ENCODE results near the gene NELFCD. TPM values are rescaled to one million over a fixed set of nuclear protein-coding genes. Genes with fewer than 3 reads are reported as not detected.

Gene NELFCD
- polyA plus RNA-seq, 1 donor (not counting 4 experiments of a cell fraction or from before 2014, with no cell fraction given): 68.5 TPM

DNA sequence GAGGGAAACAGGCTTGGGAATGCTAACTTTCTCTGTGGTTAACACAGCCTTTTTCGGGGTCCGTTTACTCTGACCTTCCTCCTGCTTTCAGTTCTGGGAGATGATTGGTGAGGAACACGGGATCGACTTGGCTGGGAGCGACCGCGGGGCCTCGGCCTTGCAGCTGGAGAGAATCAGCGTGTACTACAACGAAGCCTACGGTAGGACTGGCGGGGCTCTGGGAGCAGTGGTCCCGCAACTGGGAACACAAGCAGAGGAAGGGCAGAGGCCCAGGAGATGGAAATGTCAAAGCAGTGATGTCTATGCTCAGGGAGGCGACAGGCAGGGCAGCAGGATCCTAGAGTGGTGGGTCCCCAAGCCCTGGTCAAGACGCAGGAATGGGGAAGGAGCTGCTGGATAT is 41.7 kb downstream of the NELFCD start:
- Histone ChIP-seq H3K79me2 (ENCODE audit: control insufficient read depth, insufficient read depth, low read length) (peaks cover 29% of the 10 kb centered on the region), H3K4me2 (ENCODE audit: control insufficient read depth, extremely low read depth, insufficient read depth, low read depth, low read length) (no peak overlapping the region), H3K4me3 (ENCODE audit: control insufficient read depth in 2 of 3, extremely low read depth in 1 of 3, insufficient read depth in 2 of 3, low read depth in 1 of 3, low read length in 3 of 3) (no peak overlapping the region), H4K20me1 (ENCODE audit: control insufficient read depth, extremely low read depth, insufficient read depth, low read length) (no peaks in the 10 kb centered on the region), H2AFZ (ENCODE audit: control insufficient read depth, low read length) (no peak overlapping the region), H3K27ac (ENCODE audit: control insufficient read depth, insufficient read depth, low read length) (no peak overlapping the region), H3K36me3 (ENCODE audit: control insufficient read depth in 2 of 2, extremely low read depth in 1 of 2, insufficient read depth in 2 of 2, low read length in 2 of 2) (peaks cover 21 to 34% of the 10 kb centered on the region in 2 experiments), H3K9me1 (ENCODE audit: control insufficient read depth, extremely low read depth, insufficient read depth, low read length) (no peaks in the 10 kb centered on the region), H3K9ac (ENCODE audit: control insufficient read depth, extremely low read depth, insufficient read depth, low read length) (no peak overlapping the region), H3K4me1 (ENCODE audit: control insufficient read depth, extremely low read depth, insufficient read depth, low read length) (peaks cover 12% of the 10 kb centered on the region), H3K9me3 (ENCODE audit: control insufficient read depth, low read depth, low read length) (no peaks in the 10 kb centered on the region), H3K27me3 (ENCODE audit: control insufficient read depth, extremely low read depth, insufficient read depth, low read length) (no peaks in the 10 kb centered on the region)
- DNase-seq (ENCODE audit: low read depth, low spot score) (no peak), FAIRE-seq (no peak)
- TF ChIP-seq, protein P1, sequence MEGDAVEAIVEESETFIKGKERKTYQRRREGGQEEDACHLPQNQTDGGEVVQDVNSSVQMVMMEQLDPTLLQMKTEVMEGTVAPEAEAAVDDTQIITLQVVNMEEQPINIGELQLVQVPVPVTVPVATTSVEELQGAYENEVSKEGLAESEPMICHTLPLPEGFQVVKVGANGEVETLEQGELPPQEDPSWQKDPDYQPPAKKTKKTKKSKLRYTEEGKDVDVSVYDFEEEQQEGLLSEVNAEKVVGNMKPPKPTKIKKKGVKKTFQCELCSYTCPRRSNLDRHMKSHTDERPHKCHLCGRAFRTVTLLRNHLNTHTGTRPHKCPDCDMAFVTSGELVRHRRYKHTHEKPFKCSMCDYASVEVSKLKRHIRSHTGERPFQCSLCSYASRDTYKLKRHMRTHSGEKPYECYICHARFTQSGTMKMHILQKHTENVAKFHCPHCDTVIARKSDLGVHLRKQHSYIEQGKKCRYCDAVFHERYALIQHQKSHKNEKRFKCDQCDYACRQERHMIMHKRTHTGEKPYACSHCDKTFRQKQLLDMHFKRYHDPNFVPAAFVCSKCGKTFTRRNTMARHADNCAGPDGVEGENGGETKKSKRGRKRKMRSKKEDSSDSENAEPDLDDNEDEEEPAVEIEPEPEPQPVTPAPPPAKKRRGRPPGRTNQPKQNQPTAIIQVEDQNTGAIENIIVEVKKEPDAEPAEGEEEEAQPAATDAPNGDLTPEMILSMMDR (optimal IDR thresholded peaks at IDR 0.05 in 1 of 3, IDR thresholded peaks at IDR 0.05 in 1 of 3, conservative IDR thresholded peaks at IDR 0.05 in 1 of 3; ENCODE audit: extremely low read depth in 1 of 3, insufficient read depth in 2 of 3, low read length in 3 of 3): no peak
- TF ChIP-seq EZH2 (IDR thresholded peaks at IDR 0.05; ENCODE audit: low read length): no peak
- dilution Hi-C loops (cut with MboI; ENCODE audit: extremely low pct_ligation_motif_present, low sequenced_read_pairs): no loop called here

DNA sequence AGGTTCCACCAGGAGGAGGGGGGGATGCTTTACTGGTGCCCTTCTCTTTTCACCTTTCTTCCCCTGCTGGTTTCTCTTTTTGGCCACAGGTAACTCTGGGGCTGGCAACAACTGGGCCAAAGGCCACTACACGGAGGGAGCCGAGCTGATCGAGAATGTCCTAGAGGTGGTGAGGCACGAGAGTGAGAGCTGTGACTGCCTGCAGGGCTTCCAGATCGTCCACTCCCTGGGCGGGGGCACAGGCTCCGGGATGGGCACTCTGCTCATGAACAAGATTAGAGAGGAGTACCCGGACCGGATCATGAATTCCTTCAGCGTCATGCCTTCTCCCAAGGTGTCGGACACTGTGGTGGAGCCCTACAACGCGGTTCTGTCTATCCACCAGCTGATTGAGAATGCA is 42.6 kb downstream of the NELFCD start:
- FAIRE-seq: no peak
- peaks cover 21 to 34% of the 10 kb centered on the region in 2 experiments for H3K36me3 ChIP-seq (ENCODE audit: control insufficient read depth in 2 of 2, extremely low read depth in 1 of 2, insufficient read depth in 2 of 2, low read length in 2 of 2)

More for the DNA sequence above, 42.6 kb downstream of the NELFCD start:
- H3K9ac ChIP-seq (ENCODE audit: control insufficient read depth, extremely low read depth, insufficient read depth, low read length): no peak overlapping the region
- H3K4me1 ChIP-seq (ENCODE audit: control insufficient read depth, extremely low read depth, insufficient read depth, low read length): peaks cover 18% of the 10 kb centered on the region
- no peaks in the 10 kb centered on the region for H3K9me1 ChIP-seq (ENCODE audit: control insufficient read depth, extremely low read depth, insufficient read depth, low read length)
- H3K4me2 ChIP-seq (ENCODE audit: control insufficient read depth, extremely low read depth, insufficient read depth, low read depth, low read length): no peak overlapping the region
- no peak for DNase-seq (ENCODE audit: low read depth, low spot score)
- no peak for TF ChIP-seq EZH2 (IDR thresholded peaks at IDR 0.05; ENCODE audit: low read length)
- TF ChIP-seq, protein P1 (optimal IDR thresholded peaks at IDR 0.05 in 1 of 3, IDR thresholded peaks at IDR 0.05 in 1 of 3, conservative IDR thresholded peaks at IDR 0.05 in 1 of 3; ENCODE audit: extremely low read depth in 1 of 3, insufficient read depth in 2 of 3, low read length in 3 of 3): no peak
- peaks cover 35% of the 10 kb centered on the region for H3K79me2 ChIP-seq (ENCODE audit: control insufficient read depth, insufficient read depth, low read length)
- no peaks in the 10 kb centered on the region for H3K27me3 ChIP-seq (ENCODE audit: control insufficient read depth, extremely low read depth, insufficient read depth, low read length)
- H3K9me3 ChIP-seq (ENCODE audit: control insufficient read depth, low read depth, low read length): no peaks in the 10 kb centered on the region
- no peak overlapping the region for H3K4me3 ChIP-seq (ENCODE audit: control insufficient read depth in 2 of 3, extremely low read depth in 1 of 3, insufficient read depth in 2 of 3, low read depth in 1 of 3, low read length in 3 of 3)
- H2AFZ ChIP-seq (ENCODE audit: control insufficient read depth, low read length): no peak overlapping the region
- dilution Hi-C loops (cut with MboI; ENCODE audit: extremely low pct_ligation_motif_present, low sequenced_read_pairs): no loop called here
- H3K27ac ChIP-seq (ENCODE audit: control insufficient read depth, insufficient read depth, low read length): no peak overlapping the region
- no peaks in the 10 kb centered on the region for H4K20me1 ChIP-seq (ENCODE audit: control insufficient read depth, extremely low read depth, insufficient read depth, low read length)

Data from keratinocyte (primary cell).